K562 (cell line): ENCODE data around the gene PYHIN1. TPM values are rescaled to one million over a fixed set of nuclear protein-coding genes. Genes with fewer than 3 reads are reported as not detected.

ENCODE experiments used
- BCOR ChIP-seq: fragments of 450-650 bp; IDR thresholded peaks from 2 replicates; pipeline ENCODE4 v1.6.1; 2016
- CTCF ChIP-seq, 3 experiments: IDR thresholded peaks in 2 of 3; conservative IDR thresholded peaks in 1 of 3; 2 replicates each; pipeline ENCODE4 v1.5.1; 2011 to 2012; ENCODE audit warnings: low read length in 3 of 3, mild to moderate bottlenecking in 3 of 3, control low read depth in 2 of 3, improper control_type of control experiment in 1 of 3, inconsistent platforms in 1 of 3, low read depth in 1 of 3, mixed read lengths in 1 of 3, moderate library complexity in 1 of 3; ENCODE audit not compliant: insufficient read depth in 2 of 3
- E4F1 ChIP-seq: fragments of 250-450 bp; sonication (Bioruptor Pico); IDR thresholded peaks from 2 replicates; pipeline ENCODE4 v1.5.0; 2021; ENCODE audit warnings: mild to moderate bottlenecking, borderline replicate concordance
- EP400 ChIP-seq: fragments of 450-650 bp; IDR thresholded peaks from 2 replicates; pipeline ENCODE4 v1.6.1; 2017; ENCODE audit warnings: antibody characterized with exemption, mild to moderate bottlenecking, moderate library complexity
- FOXM1 ChIP-seq, 2 experiments: fragments of 450-650 bp in 1 of 2; sonication (generic) in 1 of 2; formaldehyde crosslinking in 1 of 2; IDR thresholded peaks; 2 replicates each; pipeline versions ENCODE4 v1.6.1 to v1.9.0; 2017 to 2022; ENCODE audit warnings: low read depth in 2 of 2, mild to moderate bottlenecking in 2 of 2, missing genetic modification reagents in 1 of 2, moderate library complexity in 1 of 2
- HMGN3 ChIP-seq: IDR thresholded peaks from 2 replicates; pipeline ENCODE4 v1.6.1; 2011; ENCODE audit warnings: borderline replicate concordance, low read depth, mild to moderate bottlenecking, mixed read lengths, low read length; ENCODE audit not compliant: insufficient read length; ENCODE audit errors: extremely low read depth
- HNRNPUL1 ChIP-seq: fragments of 200-400 bp; formaldehyde crosslinking; IDR thresholded peaks from 2 replicates; pipeline ENCODE4 v1.6.1; 2017; ENCODE audit warnings: low read length
- KAT2B ChIP-seq: IDR thresholded peaks from one replicate; pipeline ENCODE4 v1.6.1; 2012; ENCODE audit warnings: low read depth, mild to moderate bottlenecking, control low read depth, inconsistent platforms, low read length, moderate library complexity
- NCOA6 ChIP-seq: fragments of 450-650 bp; IDR thresholded peaks from 2 replicates; pipeline ENCODE4 v1.6.1; 2017; ENCODE audit warnings: mild to moderate bottlenecking
- NFXL1 ChIP-seq: fragments of 450-650 bp; formaldehyde crosslinking; IDR thresholded peaks from 2 replicates; pipeline ENCODE4 v1.4.0; 2021; ENCODE audit warnings: mild to moderate bottlenecking
- NR2F6 ChIP-seq: fragments of 450-650 bp; formaldehyde crosslinking; IDR thresholded peaks from 2 replicates; pipeline ENCODE4 v1.4.0; 2020; ENCODE audit warnings: mild to moderate bottlenecking
- PYGO2 ChIP-seq: fragments of 450-650 bp; IDR thresholded peaks from 2 replicates; pipeline ENCODE4 v1.6.1; 2016; ENCODE audit warnings: mild to moderate bottlenecking, missing genetic modification characterization, moderate library complexity, missing compliant biosample characterization
- RREB1 ChIP-seq: fragments of 250-450 bp; sonication (Bioruptor Pico); IDR thresholded peaks from 2 replicates; pipeline ENCODE4 v1.4.0; 2020
- UBTF ChIP-seq, 2 experiments: IDR thresholded peaks; 2 replicates each; pipeline ENCODE4 v1.6.1; 2012; ENCODE audit warnings: improper control_type of control experiment in 2 of 2, low read depth in 2 of 2, low read length in 2 of 2, borderline replicate concordance in 1 of 2
- ZNF41 ChIP-seq: fragments of 250-450 bp; sonication (Bioruptor Pico); conservative IDR thresholded peaks from 2 replicates; pipeline ENCODE4 v1.4.0; 2020; ENCODE audit warnings: mild to moderate bottlenecking
- ZNF707 ChIP-seq: fragments of 250-450 bp; sonication (Bioruptor Pico); conservative IDR thresholded peaks from 2 replicates; pipeline ENCODE4 v1.8.0; 2022; ENCODE audit warnings: inconsistent platforms, mild to moderate bottlenecking, moderate library complexity
- polyA plus RNA-seq, 8 experiments: library from polyadenylated mRNA; depleted of rRNA in 4 of 8; stranded (reverse) in 5 of 8; unstranded in 3 of 8; fragments of >200 nt; fragmentation: Nextera tagmentation in 2 of 8; fragmentation: Illumina TruSeq in 1 of 8; extraction: Ambion mirVana in 2 of 8; extraction: Trizol in 1 of 8; gene quantifications; 2 replicates each; pipeline versions ENCODE4 v1.2.1 to v1.2.3, GENCODE V29; 2011 to 2014; ENCODE audit warnings: inconsistent platforms in 1 of 8, missing spikeins in 1 of 8
- total RNA-seq, 7 experiments: library from RNA; depleted of rRNA in 6 of 7; stranded (reverse); fragments of >200 nt in 6 of 7; fragmentation: Illumina TruSeq in 2 of 7; extraction: Trizol in 2 of 7; gene quantifications; 2 replicates each; pipeline versions ENCODE4 v1.2.1 to v1.2.3, GENCODE V29; 2011 to 2021; ENCODE audit warnings: low replicate concordance in 1 of 7

Gene PYHIN1
- total and polyA plus RNA-seq, 9 of the 15 experiments (the other 6 are each of a cell fraction or from before 2014, with no cell fraction given) = not detected

- no peak for TF ChIP-seq UBTF (IDR thresholded peaks at IDR 0.05; ENCODE audit: borderline replicate concordance in 1 of 2, low read depth in 2 of 2, low read length in 2 of 2)
- no peak for TF ChIP-seq HMGN3
- no peak for TF ChIP-seq ZNF41 (CRISPR knock-in tag)
- no peak for TF ChIP-seq NCOA6
- peak; percentile 76 for TF ChIP-seq EP400
- TF ChIP-seq NFXL1 (CRISPR knock-in tag) = 0 out of 2 replicates have a peak, but pooled peaks have one; percentile 30
- no peak for TF ChIP-seq BCOR
- no peak for TF ChIP-seq E4F1
- TF ChIP-seq RREB1 (CRISPR knock-in tag) = no peak
- TF ChIP-seq ZNF707 (CRISPR knock-in tag) = no peak
- no peak for TF ChIP-seq NR2F6 (CRISPR knock-in tag)
- peak; percentile 48; the same call in 1 of the 2 replicates for TF ChIP-seq PYGO2 (tag)
- no peak for TF ChIP-seq FOXM1 (IDR thresholded peaks at IDR 0.05; ENCODE audit: low read depth)
- TF ChIP-seq FOXM1 (CRISPR knock-in tag; IDR thresholded peaks at IDR 0.05; ENCODE audit: low read depth) = no peak
- TF ChIP-seq HNRNPUL1 = no peak
- TF ChIP-seq KAT2B = no peak
- TF ChIP-seq CTCF (IDR thresholded peaks at IDR 0.05 in 2 of 3, conservative IDR thresholded peaks at IDR 0.05 in 1 of 3; ENCODE audit: insufficient read depth in 2 of 3, low read depth in 1 of 3, low read length in 3 of 3) = no peak
Measured at GRCh38 chr1:159015440-159015909, 84.1 kb downstream of the PYHIN1 start (continued).
